Calu3 (cell line): ENCODE measurements around the gene SMARCE1. TPM values are rescaled to one million over a fixed set of nuclear protein-coding genes. Genes with fewer than 3 reads are reported as not detected.

Source experiments
- BruUV-seq: library from RNA; stranded (reverse); fragments of 400-500 nt; replicated peaks from 2 replicates; lab custom pipeline; 2021; lab: Mats Ljungman, UMichigan
- CTCF ChIA-PET: fragments of 300-600 bp; sonication (Branson Sonifier 250); formaldehyde crosslinking; loops from one replicate; lab custom pipeline; 2022; ENCODE audit warnings: antibody characterized with exemption; lab: Charles Lee
- DNase-seq: peaks from one replicate; pipeline ENCODE4 v3.0.0; 2022
- H3K27ac Mint-ChIP-seq: one replicate; pipeline ENCODE4 v1.8.0; 2022; ENCODE audit warnings: mixed read lengths; ENCODE audit not compliant: unreplicated experiment
- H3K27me3 Mint-ChIP-seq: one replicate; pipeline ENCODE4 v1.8.0; 2022; ENCODE audit warnings: mixed read lengths; ENCODE audit not compliant: unreplicated experiment
- H3K36me3 Mint-ChIP-seq: one replicate; pipeline ENCODE4 v1.8.0; 2022; ENCODE audit warnings: mild to moderate bottlenecking, moderate library complexity, mixed read lengths; ENCODE audit not compliant: insufficient read depth, unreplicated experiment
- H3K4me1 Mint-ChIP-seq: one replicate; pipeline ENCODE4 v1.8.0; 2022; ENCODE audit warnings: mild to moderate bottlenecking, low read depth, mixed read lengths; ENCODE audit not compliant: unreplicated experiment
- H3K4me3 Mint-ChIP-seq: one replicate; pipeline ENCODE4 v1.8.0; 2022; ENCODE audit warnings: mild to moderate bottlenecking, low read depth, moderate library complexity, mixed read lengths; ENCODE audit not compliant: unreplicated experiment
- H3K9me3 Mint-ChIP-seq: one replicate; pipeline ENCODE4 v1.8.0; 2022; ENCODE audit warnings: low read depth, mixed read lengths; ENCODE audit not compliant: unreplicated experiment
- intact Hi-C: fragments of 100-400 bp; cut with micrococcal nuclease; formaldehyde crosslinking; loops from one replicate; pipeline ENCODE4 v1.10.0; 2022; ENCODE audit not compliant: unreplicated experiment
- total RNA-seq: library from RNA; stranded (reverse); gene quantifications from 2 replicates; pipeline ENCODE4 v1.2.3, GENCODE V29; 2022
- TF ChIP-seq, protein P1 (sequence below): fragments of 200-600 bp; IDR thresholded peaks from one replicate; pipeline ENCODE4 v1.8.0; 2022; ENCODE audit warnings: antibody characterized with exemption; ENCODE audit not compliant: unreplicated experiment

Gene SMARCE1
- total RNA-seq, 1 experiment from 2014 or later = 768 TPM

DNA sequence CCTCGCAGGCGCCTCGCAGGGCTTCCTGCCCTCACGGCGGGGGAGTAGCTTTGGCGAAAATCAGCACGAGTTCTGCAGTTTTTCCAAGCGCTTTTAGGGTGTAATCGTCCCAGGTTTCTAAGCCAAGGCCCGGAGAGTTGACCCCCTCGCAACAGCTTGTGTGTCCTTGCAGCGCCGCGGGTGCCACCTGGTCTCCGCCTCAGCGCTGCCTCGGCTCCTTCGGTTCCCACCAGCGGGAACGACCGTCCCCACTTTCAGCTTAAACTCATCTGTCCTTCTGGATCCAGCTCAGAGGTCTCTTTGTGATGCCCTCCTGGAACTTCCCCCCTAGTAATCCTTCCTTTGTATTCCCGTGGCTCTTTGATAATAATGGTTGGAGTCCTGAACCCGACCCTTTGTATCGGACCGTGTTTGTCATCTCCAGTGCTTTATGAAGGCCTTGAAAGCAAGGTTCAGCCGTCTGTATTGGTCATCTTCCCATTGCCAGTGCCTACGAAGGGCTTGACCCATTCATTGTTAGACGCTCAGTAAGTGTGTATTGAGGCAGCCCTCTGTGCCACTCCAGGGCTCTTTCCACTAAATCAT is 858 bp upstream of the SMARCE1 start:
- H3K4me3 Mint-ChIP-seq = peak overlapping the region; percentile 74
- DNase-seq = no peak
- no TSS peak for BruUV-seq
- no peaks in the 10 kb centered on the region for H3K27me3 Mint-ChIP-seq
- peak overlapping the region; percentile 87 for H3K27ac Mint-ChIP-seq
- H3K4me1 Mint-ChIP-seq = peaks cover 25% of the 10 kb centered on the region
- intact Hi-C loops = loop anchor here (1.0 kb wide), 4 partner anchors 16 to 79 kb away; no protein-coding TSS in a partner anchor
- no peaks in the 10 kb centered on the region for H3K9me3 Mint-ChIP-seq
- CTCF ChIA-PET = interaction anchor here (0.6 to 16.4 kb wide), 26 partner anchors 8 to 668 kb away, joined by 3 to 217 read pairs (median 5); partner anchors contain the start of genes KRT222 and PSMD3
- TF ChIP-seq, protein P1, sequence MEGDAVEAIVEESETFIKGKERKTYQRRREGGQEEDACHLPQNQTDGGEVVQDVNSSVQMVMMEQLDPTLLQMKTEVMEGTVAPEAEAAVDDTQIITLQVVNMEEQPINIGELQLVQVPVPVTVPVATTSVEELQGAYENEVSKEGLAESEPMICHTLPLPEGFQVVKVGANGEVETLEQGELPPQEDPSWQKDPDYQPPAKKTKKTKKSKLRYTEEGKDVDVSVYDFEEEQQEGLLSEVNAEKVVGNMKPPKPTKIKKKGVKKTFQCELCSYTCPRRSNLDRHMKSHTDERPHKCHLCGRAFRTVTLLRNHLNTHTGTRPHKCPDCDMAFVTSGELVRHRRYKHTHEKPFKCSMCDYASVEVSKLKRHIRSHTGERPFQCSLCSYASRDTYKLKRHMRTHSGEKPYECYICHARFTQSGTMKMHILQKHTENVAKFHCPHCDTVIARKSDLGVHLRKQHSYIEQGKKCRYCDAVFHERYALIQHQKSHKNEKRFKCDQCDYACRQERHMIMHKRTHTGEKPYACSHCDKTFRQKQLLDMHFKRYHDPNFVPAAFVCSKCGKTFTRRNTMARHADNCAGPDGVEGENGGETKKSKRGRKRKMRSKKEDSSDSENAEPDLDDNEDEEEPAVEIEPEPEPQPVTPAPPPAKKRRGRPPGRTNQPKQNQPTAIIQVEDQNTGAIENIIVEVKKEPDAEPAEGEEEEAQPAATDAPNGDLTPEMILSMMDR = no peak
- peaks cover 55% of the 10 kb centered on the region for H3K36me3 Mint-ChIP-seq

DNA sequence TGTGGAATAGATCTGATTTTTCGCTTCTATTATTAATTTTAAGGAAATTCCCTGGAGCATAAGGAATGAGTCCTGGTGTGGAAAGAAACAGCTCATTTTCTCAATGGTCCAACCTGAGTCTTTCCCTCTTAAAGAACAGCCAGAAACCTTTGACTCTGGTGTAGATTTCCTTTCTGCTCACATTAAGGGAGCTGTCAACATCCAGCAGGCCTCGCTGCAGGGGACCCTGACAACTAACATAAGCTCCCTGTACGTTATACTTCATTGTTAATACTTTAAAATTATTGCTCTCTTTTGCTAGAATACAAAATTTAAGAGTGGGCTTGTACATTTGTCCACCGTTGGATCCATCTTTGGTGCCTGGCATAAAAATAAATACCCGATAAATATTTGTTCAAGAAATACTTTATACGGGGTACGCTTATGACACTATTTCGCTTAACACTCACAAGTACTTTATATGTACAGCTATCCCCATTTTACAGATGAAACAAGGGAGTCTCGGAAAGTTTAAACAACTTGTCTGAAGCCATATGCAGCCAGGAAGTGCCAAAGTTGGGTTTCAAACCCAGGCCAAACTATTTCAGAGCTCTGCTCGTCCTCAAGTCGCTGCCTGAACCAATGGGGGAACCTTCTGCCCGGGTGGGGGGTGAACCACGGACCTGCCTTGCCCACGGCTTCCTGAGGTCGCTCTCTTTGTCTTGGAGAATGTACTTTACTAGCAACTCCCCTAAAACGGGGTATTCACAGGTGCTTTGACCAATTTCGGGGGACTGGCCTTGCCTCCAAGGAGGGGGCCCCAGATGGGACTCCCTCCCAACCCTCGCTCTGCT is 611 bp downstream of the SMARCE1 start:
- Mint-ChIP-seq H3K4me3 (peak overlapping the region; percentile 74), H3K27ac (peak overlapping the region; percentile 87), H3K9me3 (no peaks in the 10 kb centered on the region), H3K4me1 (peaks cover 29% of the 10 kb centered on the region), H3K27me3 (no peaks in the 10 kb centered on the region), H3K36me3 (peaks cover 69% of the 10 kb centered on the region)
- TF ChIP-seq, protein P1 = no peak
- TSS peak; percentile 47 for BruUV-seq
- no peak for DNase-seq
- intact Hi-C loops = no loop called here
- CTCF ChIA-PET = interaction anchor here (0.5 to 16.4 kb wide), 54 partner anchors 9 to 1240 kb away, joined by 3 to 217 read pairs (median 5); partner anchors contain the start of genes ERBB2, KRT222, PGAP3 and PSMD3

DNA sequence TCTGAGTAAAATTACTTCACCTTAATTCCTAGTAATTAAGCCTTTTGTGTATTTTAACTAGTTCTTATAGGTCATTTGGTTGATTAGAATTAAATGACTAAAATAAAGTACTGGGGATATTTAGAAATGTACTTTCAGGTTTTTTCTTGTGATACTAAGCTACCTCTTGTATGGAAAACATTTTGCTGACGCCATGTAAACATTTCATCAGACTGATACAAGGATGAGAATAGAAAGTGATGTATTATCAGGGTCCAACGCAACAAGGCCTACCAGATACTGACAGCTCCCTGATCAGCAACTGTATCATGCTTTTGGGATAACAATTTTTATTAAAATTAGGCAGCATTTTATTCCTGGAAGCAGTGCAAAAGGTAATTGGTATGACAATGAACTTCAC is 1.7 kb downstream of the SMARCE1 start:
- no peak for DNase-seq
- Mint-ChIP-seq H3K9me3 (no peaks in the 10 kb centered on the region), H3K4me1 (peaks cover 29% of the 10 kb centered on the region), H3K36me3 (peaks cover 80% of the 10 kb centered on the region), H3K27me3 (no peaks in the 10 kb centered on the region), H3K27ac (peak overlapping the region; percentile 3), H3K4me3 (peak overlapping the region; percentile 74)
- intact Hi-C loops = no loop called here
- no TSS peak for BruUV-seq
- CTCF ChIA-PET = interaction anchor here (0.5 to 16.4 kb wide), 24 partner anchors 8 to 1838 kb away, joined by 3 to 217 read pairs (median 13); partner anchors contain the start of genes ERBB2 and KRT222
- TF ChIP-seq, protein P1 = no peak

DNA sequence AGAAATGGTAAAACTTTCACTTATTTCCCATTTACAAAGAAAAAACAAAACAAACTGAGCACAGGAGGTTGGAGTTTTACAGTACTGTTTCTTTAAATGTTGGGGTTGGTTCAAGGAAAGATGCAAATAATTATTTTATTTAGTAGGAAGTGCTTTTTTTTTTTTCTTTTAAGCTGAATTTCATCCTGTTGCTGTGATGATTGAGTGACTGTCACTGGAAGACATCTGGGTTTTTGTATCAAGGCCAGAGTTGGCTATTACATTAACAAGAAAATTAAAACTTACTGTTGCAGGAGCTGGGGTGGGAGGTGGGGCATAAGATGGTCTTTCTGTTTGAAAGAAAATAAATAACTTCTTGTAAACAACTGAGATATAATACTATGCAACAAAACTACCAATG is 2.3 kb downstream of the SMARCE1 start:
- TF ChIP-seq, protein P1 = no peak
- H3K36me3 Mint-ChIP-seq = peaks cover 86% of the 10 kb centered on the region
- no peak for DNase-seq
- intact Hi-C loops = no loop called here
- no peaks in the 10 kb centered on the region for H3K27me3 Mint-ChIP-seq
- H3K4me3 Mint-ChIP-seq = no peak overlapping the region
- H3K4me1 Mint-ChIP-seq = peaks cover 29% of the 10 kb centered on the region
- CTCF ChIA-PET = interaction anchor here (0.6 to 16.4 kb wide), 15 partner anchors 8 to 1022 kb away, joined by 3 to 217 read pairs (median 17); no protein-coding TSS in a partner anchor
- no peaks in the 10 kb centered on the region for H3K9me3 Mint-ChIP-seq
- no TSS peak for BruUV-seq
- peak overlapping the region; percentile 8 for H3K27ac Mint-ChIP-seq
